Measurements from ENCODE around the gene ST13. TPM values are rescaled to one million over a fixed set of nuclear protein-coding genes. Genes with fewer than 3 reads are reported as not detected.
"Not testable (repeated sequence)": the region's sequence is repeated elsewhere in the genome, so short reads cannot be mapped to it uniquely, and the experiment has no call there.

ST13 gene
- total RNA-seq, 2 donors from 2014 or later: 114 to 117 TPM

DNA sequence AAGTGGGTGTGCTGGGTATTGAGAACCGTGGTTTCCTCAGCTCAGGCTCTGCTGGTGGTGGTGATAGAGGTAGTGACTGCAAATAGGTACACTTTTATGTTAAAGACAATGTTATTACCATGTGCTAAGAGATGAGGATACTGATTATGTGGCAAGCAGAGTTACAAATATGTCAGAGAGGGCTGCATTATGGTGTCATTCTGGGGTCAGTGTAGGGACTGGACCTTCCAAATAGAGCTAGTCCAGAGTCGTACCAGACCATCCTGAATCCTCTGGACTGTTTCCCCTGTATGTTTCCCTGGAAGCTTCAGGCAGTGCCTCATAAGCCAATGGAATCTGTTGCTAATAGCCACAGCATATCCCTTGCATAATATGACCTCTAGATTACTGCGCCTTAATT, 5.6 kb upstream of the ST13 start, which contains the start of gene DNAJB7:
DNAJB7 (minus strand) TSS at position 101 of the 400 bp plus-strand sequence. CDS start 119 bp downstream, outside the sequence.
- no peak within 1 kb of the TSS for H3K4me3 Mint-ChIP-seq
- no peak for ATAC-seq

DNA sequence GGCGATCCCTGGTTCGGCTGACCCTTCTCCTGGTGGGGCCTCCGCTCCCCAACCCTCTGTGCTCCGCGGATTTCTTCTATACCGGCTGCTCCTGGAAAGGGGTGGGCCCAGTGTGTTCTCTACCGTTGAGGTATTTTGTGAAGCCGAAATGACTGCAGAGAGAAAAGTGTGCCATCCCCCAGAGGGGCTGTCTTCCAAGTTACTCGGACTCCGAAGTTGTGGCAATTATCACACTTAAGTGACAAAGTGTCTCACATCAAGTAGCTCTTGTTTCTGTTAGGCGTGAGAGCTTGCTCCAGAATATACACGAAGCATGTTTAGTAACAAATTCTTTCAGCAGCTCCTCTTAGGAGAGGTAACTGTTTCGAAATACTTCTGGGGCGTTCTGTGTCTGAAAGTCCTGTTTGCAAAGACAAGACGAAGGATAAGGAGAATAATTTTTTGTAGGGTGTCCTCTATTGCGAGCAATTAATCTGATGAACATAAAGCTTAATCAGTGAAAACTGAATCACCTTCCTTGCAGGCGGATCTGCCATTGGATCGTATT, 943 bp upstream of the ST13 start:
- no peaks in the 10 kb centered on the region for H3K27me3 Mint-ChIP-seq
- H3K9me3 ChIP-seq (ENCODE audit: control insufficient read depth, low read length, poor library complexity, severe bottlenecking): no peaks in the 10 kb centered on the region
- peaks cover 26% of the 10 kb centered on the region for H3K4me1 Mint-ChIP-seq
- peaks cover 7% of the 10 kb centered on the region for H3K36me3 Mint-ChIP-seq (ENCODE audit: low read depth)
- peak overlapping the region; percentile 99 for H3K27ac Mint-ChIP-seq
- DNase-seq (no peak), ATAC-seq (peak; percentile 1)
- peak overlapping the region; percentile 97 for H3K4me3 Mint-ChIP-seq

More for the DNA sequence above, 5.6 kb upstream of the ST13 start, which contains the start of gene DNAJB7:
- Mint-ChIP-seq H3K27me3 (no peaks in the 10 kb centered on the region), H3K4me1 (peaks cover 31% of the 10 kb centered on the region), H3K27ac (peak within 1 kb of the TSS; percentile 16), H3K36me3 (ENCODE audit: low read depth) (peaks cover 7% of the 10 kb centered on the region)
- H3K9me3 ChIP-seq (ENCODE audit: control insufficient read depth, low read length, poor library complexity, severe bottlenecking): no peaks in the 10 kb centered on the region
- no peak for DNase-seq

DNA sequence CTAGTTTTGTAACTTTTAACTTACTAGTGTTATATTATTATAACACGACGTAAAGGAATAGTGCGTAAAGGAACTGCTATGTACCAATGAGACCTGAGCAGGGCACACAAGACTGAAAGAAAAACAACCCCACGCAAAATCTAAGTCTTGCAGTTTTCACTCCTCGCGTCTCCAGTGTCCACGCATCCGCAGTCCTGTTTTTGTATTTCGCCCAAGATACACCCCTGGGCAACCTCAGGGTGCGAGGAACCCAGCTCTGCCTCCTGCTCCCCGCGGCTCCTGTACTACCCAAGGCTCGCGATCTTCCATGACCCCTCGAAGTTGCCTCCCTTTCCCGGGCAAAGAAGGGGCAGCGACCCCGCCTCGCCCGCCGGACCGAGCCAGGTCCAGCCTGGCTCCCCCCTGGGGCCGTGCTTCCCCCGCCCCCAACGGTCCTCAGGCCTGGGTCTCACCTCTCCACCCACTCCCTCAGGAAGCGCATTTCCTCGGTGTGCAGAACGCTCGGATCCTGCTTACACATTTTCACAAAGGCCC, 393 bp downstream of the ST13 start:
- H3K9me3 ChIP-seq (ENCODE audit: control insufficient read depth, low read length, poor library complexity, severe bottlenecking): no peaks in the 10 kb centered on the region
- peak; percentile 14 for ATAC-seq
- H3K36me3 Mint-ChIP-seq (ENCODE audit: low read depth): peaks cover 1% of the 10 kb centered on the region
- H3K4me3 Mint-ChIP-seq: peak overlapping the region; percentile 97
- peak in 1 of 3 donors; percentile 27 for DNase-seq
- peaks cover 25% of the 10 kb centered on the region for H3K4me1 Mint-ChIP-seq
- H3K27me3 Mint-ChIP-seq: no peaks in the 10 kb centered on the region
- H3K27ac Mint-ChIP-seq: peak overlapping the region; percentile 99

DNA sequence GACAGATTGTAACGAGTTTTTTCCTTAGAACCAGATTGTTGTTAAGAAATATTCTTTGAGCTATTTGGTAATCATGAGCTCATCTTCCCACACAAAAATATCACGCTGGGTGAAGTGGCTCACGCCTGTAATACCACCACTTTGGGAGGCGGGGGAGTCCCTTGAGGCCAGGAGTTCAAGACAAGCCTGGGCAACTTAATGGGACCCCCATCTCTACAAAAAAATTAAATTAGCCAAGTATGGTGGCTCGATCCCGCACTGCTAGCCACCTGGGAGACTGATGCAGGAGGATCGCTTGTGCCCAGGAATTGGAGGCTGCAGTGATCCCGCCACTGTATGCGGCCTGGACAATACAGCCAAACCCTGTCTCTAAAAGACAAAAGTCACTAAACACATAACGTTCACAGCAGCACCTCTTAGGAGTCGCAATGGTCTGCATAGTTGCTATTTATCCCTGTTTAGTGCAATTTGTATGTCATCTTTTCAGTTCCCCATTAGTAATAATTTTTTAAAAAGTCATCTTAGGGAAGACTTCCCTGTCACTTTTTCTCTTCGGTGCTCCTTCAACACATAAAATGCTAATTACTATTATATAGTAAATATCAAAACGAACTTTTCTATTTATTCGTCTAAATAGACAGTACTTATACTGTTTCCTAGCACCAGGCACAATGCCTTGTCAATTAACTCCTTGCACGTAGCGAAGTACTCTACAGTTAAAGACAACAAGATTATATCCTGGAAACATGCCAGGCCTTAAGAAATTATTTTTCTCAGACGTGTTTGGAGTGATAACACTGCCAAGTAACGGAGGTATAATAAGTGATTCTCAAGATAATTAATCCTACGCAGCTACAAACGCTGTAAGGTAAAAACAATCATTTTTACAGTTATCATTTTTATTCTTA, 1.1 kb downstream of the ST13 start:
- peaks cover 24% of the 10 kb centered on the region for H3K4me1 Mint-ChIP-seq
- DNase-seq (no peak), ATAC-seq (no peak)
- H3K4me3 Mint-ChIP-seq: peak overlapping the region; percentile 97
- peak overlapping the region; percentile 99 for H3K27ac Mint-ChIP-seq
- H3K27me3 Mint-ChIP-seq: no peaks in the 10 kb centered on the region
- no peaks in the 10 kb centered on the region for H3K9me3 ChIP-seq (ENCODE audit: control insufficient read depth, low read length, poor library complexity, severe bottlenecking)
- no peaks in the 10 kb centered on the region for H3K36me3 Mint-ChIP-seq (ENCODE audit: low read depth)

- no peak overlapping the region for H3K4me3 Mint-ChIP-seq
- DNase-seq (no peak), ATAC-seq (no peak)
- peaks cover 26% of the 10 kb centered on the region for H3K4me1 Mint-ChIP-seq
- no peaks in the 10 kb centered on the region for H3K36me3 Mint-ChIP-seq (ENCODE audit: low read depth)
- peak overlapping the region; percentile 16 for H3K27ac Mint-ChIP-seq
- no peaks in the 10 kb centered on the region for H3K9me3 ChIP-seq (ENCODE audit: control insufficient read depth, low read length, poor library complexity, severe bottlenecking)
- H3K27me3 Mint-ChIP-seq: no peaks in the 10 kb centered on the region
These were observed 2.5 kb downstream of the ST13 start for GRCh38 chr22:40853961-40854360.

DNA sequence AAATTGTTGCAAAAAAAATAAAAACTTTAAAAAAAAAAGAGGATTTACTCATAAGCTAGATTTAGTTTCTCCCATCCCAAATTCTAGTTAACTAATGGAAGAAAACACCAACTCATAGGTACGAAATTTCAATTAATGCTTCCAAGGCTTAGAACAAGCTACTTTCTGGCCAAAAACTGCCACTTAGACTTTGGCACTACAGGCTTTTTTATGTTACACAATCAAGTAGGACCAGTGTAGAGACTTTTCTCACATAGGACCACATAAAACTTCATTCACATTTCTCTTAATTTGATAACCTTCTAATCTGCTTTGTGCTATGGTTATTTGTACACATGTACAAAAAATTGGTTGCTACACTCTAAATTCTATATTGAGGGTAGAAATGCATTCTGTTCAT, 3.1 kb downstream of the ST13 start:
- Mint-ChIP-seq H3K36me3 (ENCODE audit: low read depth) (no peaks in the 10 kb centered on the region), H3K27me3 (no peaks in the 10 kb centered on the region), H3K4me3 (no peak overlapping the region), H3K27ac (peak overlapping the region; percentile 16), H3K4me1 (peaks cover 24% of the 10 kb centered on the region)
- no peak for ATAC-seq
- no peak for DNase-seq
- H3K9me3 ChIP-seq (ENCODE audit: control insufficient read depth, low read length, poor library complexity, severe bottlenecking): no peaks in the 10 kb centered on the region

GRCh38 chr22:40845816-40846215, 10.6 kb downstream of the ST13 start:
- H3K27me3 Mint-ChIP-seq; H3K4me3 Mint-ChIP-seq; DNase-seq; H3K9me3 ChIP-seq (ENCODE audit: control insufficient read depth, low read length, poor library complexity, severe bottlenecking); ATAC-seq; H3K27ac Mint-ChIP-seq; H3K36me3 Mint-ChIP-seq (ENCODE audit: low read depth): not testable (repeated sequence)
- H3K4me1 Mint-ChIP-seq: peaks cover 12% of the 10 kb centered on the region

- Mint-ChIP-seq H3K4me3 (no peak overlapping the region), H3K27me3 (no peaks in the 10 kb centered on the region), H3K36me3 (ENCODE audit: low read depth) (peaks cover 3% of the 10 kb centered on the region), H3K27ac (no peak overlapping the region), H3K4me1 (peaks cover 12% of the 10 kb centered on the region)
- ATAC-seq (no peak), DNase-seq (no peak)
- H3K9me3 ChIP-seq (ENCODE audit: control insufficient read depth, low read length, poor library complexity, severe bottlenecking): no peaks in the 10 kb centered on the region
These were observed 11.5 kb downstream of the ST13 start for GRCh38 chr22:40844951-40845350.

GRCh38 chr22:40838486-40838885, 18.0 kb downstream of the ST13 start:
- Mint-ChIP-seq H3K4me1 (peaks cover 15% of the 10 kb centered on the region), H3K36me3 (ENCODE audit: low read depth) (peaks cover 3% of the 10 kb centered on the region), H3K27me3 (no peaks in the 10 kb centered on the region), H3K27ac (peak overlapping the region; percentile 53), H3K4me3 (no peak overlapping the region)
- ATAC-seq (no peak), DNase-seq (no peak)
- H3K9me3 ChIP-seq (ENCODE audit: control insufficient read depth, low read length, poor library complexity, severe bottlenecking): no peaks in the 10 kb centered on the region

GRCh38 chr22:40834619-40835018, 21.8 kb downstream of the ST13 start:
- H3K27ac Mint-ChIP-seq: no peak overlapping the region
- H3K4me1 Mint-ChIP-seq: peaks cover 6% of the 10 kb centered on the region
- peaks cover 7% of the 10 kb centered on the region for H3K36me3 Mint-ChIP-seq (ENCODE audit: low read depth)
- H3K27me3 Mint-ChIP-seq: no peaks in the 10 kb centered on the region
- no peaks in the 10 kb centered on the region for H3K9me3 ChIP-seq (ENCODE audit: control insufficient read depth, low read length, poor library complexity, severe bottlenecking)
- no peak overlapping the region for H3K4me3 Mint-ChIP-seq
- DNase-seq (no peak), ATAC-seq (no peak)

DNA sequence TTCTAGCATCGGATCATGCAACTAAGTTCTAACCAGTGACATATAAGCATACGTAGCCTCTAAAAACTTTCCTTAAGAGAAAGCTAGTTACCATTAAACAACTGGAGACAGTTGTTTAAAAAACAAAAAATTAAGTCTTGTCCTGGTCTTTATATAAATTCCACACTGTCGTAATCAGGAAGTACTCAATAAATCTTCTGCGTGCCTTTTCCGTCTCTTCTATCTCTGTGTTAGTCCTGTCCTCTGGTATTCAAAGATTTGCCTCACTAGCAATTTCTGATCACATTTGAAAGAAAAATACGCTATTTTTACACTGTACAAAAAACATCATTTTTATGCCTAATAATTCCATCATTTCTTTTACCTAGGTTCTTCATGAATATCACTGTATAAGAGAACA, 27.3 kb downstream of the ST13 start:
- DNase-seq (no peak), ATAC-seq (no peak)
- H3K4me1 Mint-ChIP-seq: peaks cover 2% of the 10 kb centered on the region
- no peaks in the 10 kb centered on the region for H3K9me3 ChIP-seq (ENCODE audit: control insufficient read depth, low read length, poor library complexity, severe bottlenecking)
- no peaks in the 10 kb centered on the region for H3K27me3 Mint-ChIP-seq
- no peak overlapping the region for H3K27ac Mint-ChIP-seq
- H3K36me3 Mint-ChIP-seq (ENCODE audit: low read depth): peaks cover 7% of the 10 kb centered on the region
- no peak overlapping the region for H3K4me3 Mint-ChIP-seq

DNA sequence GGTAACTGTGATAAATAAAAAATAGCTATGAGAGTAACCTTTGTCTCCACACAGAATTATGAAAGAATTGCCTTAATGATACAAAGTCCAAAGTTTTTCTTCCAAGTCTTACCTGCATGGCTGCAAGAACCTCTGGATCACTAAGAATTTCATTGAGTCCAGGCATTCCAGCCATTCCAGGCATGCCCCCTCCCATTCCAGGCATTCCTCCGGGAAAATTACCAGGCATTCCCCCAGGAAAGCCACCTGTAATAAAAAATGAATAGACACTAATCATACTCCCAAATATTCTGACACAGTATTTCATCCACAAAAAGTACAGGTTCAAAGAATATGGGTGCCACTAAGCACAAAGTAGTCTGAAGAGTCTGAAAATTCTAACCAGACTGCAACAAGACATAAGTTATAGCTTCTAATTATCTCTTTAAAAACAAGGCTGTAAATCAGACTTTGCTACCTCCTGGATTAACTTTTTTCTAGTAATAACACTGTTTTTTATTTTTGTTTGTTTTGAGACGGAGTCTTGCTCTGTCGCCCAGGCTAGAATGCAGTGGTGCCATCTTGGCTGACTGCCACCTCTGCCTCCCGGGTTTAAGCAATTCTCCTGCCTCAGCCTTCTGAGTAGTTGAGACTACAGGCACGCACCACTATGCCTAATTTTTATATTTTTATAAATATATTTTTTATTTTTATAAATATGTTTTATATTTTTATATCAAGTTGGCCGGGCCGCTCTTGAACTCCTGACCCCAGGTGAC, 29.3 kb downstream of the ST13 start:
- Mint-ChIP-seq H3K27me3 (no peaks in the 10 kb centered on the region), H3K4me3 (no peak overlapping the region), H3K4me1 (peaks cover 2% of the 10 kb centered on the region), H3K36me3 (ENCODE audit: low read depth) (peaks cover 5% of the 10 kb centered on the region), H3K27ac (no peak overlapping the region)
- ATAC-seq (no peak), DNase-seq (no peak)
- no peaks in the 10 kb centered on the region for H3K9me3 ChIP-seq (ENCODE audit: control insufficient read depth, low read length, poor library complexity, severe bottlenecking)

DNA sequence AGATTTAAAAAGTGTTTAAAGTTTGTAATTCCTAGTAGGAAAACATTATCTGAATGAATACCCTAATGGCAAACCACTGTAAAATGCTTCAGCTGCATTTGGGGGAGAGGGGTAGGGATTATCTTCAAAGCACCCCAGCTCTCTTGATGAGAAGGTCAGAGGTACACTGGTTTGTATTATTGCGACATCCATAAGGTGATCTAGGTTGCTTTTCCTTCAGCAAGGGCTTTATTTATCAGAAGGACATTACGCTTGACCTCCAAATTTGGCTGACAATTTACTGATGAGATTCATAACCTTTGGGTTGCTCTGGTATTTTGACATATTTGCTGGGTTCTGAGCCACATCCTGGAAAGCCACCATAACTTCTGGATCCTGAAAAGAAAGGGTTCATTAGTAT, 30.1 kb downstream of the ST13 start:
- DNase-seq; H3K4me3 Mint-ChIP-seq; H3K27ac Mint-ChIP-seq; H3K9me3 ChIP-seq (ENCODE audit: control insufficient read depth, low read length, poor library complexity, severe bottlenecking); H3K36me3 Mint-ChIP-seq (ENCODE audit: low read depth); H3K27me3 Mint-ChIP-seq; ATAC-seq; H3K4me1 Mint-ChIP-seq: not testable (repeated sequence)
